ENCODE results near the gene TRAPPC12.
"Not testable (repeated sequence)": the region's sequence is repeated elsewhere in the genome, so short reads cannot be mapped to it uniquely, and the experiment has no call there.

The TRAPPC12 gene

DNA sequence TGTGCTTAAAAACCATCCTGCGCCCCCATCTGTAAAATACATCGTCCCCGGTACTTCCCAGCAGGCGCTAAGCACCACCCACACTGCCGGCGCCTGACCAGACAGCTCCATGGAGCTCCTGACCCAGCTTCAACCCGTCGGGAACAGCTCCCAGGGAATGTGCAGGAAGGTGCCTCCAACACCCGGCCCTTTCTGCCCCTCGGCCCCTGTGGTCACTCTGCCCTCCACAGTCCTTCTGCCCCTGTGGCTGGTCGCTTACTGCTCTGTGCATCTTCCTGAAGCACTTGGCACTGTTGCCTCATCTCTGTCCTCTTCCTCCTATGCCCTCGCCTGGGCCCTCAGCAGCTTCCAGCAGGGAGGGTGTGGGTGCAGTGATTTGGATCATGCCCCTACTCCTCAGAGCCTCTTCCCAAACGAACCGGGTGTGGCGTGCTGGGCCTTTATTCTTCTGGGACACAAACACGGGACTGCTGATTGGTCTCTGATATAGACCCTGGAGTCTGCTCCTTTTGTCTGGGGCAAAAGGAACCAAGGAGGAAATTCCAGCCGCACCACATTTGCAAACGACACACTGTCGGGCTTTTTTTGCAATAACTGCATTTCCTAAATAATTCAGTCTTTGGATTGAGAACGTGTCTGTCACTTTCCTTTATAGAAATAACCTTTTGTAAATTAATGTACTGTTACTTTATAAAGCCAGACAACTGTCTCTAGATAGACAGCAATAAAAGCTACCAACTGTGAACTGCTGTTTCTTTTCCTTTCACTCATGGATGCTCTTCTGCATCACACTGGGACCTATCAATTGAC lies 73.9 kb downstream of the TRAPPC12 start:
- no peak overlapping the region for H3K27ac ChIP-seq (ENCODE audit: low read length)
- H2AFZ ChIP-seq (ENCODE audit: low read depth, low read length): no peak overlapping the region
- no peak overlapping the region for H3K9ac ChIP-seq (ENCODE audit: low read depth, low read length)
- DNase-seq (no peak), ATAC-seq (ENCODE audit: insufficient read depth, low read depth) (no peak)
- peaks cover 3% of the 10 kb centered on the region; the same call in 1 of the 2 replicates for H4K20me1 ChIP-seq (ENCODE audit: insufficient read depth, low read length)
- H3K36me3 ChIP-seq (ENCODE audit: insufficient read depth, low read length): peaks cover 62% of the 10 kb centered on the region
- no peak for TF ChIP-seq CTCF (IDR thresholded peaks at IDR 0.05; ENCODE audit: borderline replicate concordance, extremely low read depth, low read length, poor library complexity, severe bottlenecking)
- H3K27me3 ChIP-seq (ENCODE audit: insufficient read depth, low read length, poor library complexity): no peaks in the 10 kb centered on the region
- no peaks in the 10 kb centered on the region for H3K4me1 ChIP-seq (ENCODE audit: insufficient read depth, low read length)
- no peak overlapping the region for H3K4me3 ChIP-seq (ENCODE audit: low read depth in 1 of 2, low read length in 2 of 2)
- H3K9me3 ChIP-seq (ENCODE audit: insufficient read depth, low read length, severe bottlenecking): no peaks in the 10 kb centered on the region
- no peak overlapping the region for H3K4me2 ChIP-seq (ENCODE audit: insufficient read depth, low read length)
- no peaks in the 10 kb centered on the region for H3K79me2 ChIP-seq (ENCODE audit: insufficient read depth, low read length)

DNA sequence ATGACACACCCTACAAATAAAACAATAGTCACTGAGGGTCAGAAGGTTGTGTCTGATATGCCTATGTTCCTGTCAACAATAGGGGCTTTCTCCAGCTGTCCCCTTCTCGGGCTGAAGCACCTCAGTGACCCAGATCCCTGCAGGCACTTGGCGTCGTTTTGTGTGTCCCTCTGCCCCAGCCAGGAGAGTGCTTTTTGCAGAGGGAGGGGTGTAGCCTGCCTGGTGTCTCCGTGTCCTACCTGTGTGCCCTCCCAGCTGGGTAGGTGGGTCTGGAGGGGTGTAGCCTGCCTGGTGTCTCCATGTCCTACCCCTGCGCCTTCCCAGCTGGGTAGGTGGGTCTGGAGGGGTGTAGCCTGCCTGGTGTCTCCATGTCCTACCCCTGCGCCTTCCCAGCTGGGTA lies 74.5 kb downstream of the TRAPPC12 start:
- not testable (repeated sequence) for H3K4me3 ChIP-seq (ENCODE audit: low read depth in 1 of 2, low read length in 2 of 2); H4K20me1 ChIP-seq (ENCODE audit: insufficient read depth, low read length); DNase-seq; ATAC-seq (ENCODE audit: insufficient read depth, low read depth); H3K27me3 ChIP-seq (ENCODE audit: insufficient read depth, low read length, poor library complexity); H3K9me3 ChIP-seq (ENCODE audit: insufficient read depth, low read length, severe bottlenecking); H3K79me2 ChIP-seq (ENCODE audit: insufficient read depth, low read length); H2AFZ ChIP-seq (ENCODE audit: low read depth, low read length); H3K9ac ChIP-seq (ENCODE audit: low read depth, low read length); H3K4me1 ChIP-seq (ENCODE audit: insufficient read depth, low read length); H3K27ac ChIP-seq (ENCODE audit: low read length); H3K4me2 ChIP-seq (ENCODE audit: insufficient read depth, low read length)
- H3K36me3 ChIP-seq (ENCODE audit: insufficient read depth, low read length): peaks cover 65% of the 10 kb centered on the region

- H3K27ac ChIP-seq (ENCODE audit: low read length): no peak overlapping the region
- no peak for TF ChIP-seq CTCF (IDR thresholded peaks at IDR 0.05; ENCODE audit: borderline replicate concordance, extremely low read depth, low read length, poor library complexity, severe bottlenecking)
- no peak for TF ChIP-seq EZH2 (IDR thresholded peaks at IDR 0.05; ENCODE audit: borderline replicate concordance, low read depth, low read length, severe bottlenecking)
- ATAC-seq (ENCODE audit: insufficient read depth, low read depth) (no peak), DNase-seq (no peak)
- peaks cover 3% of the 10 kb centered on the region for H4K20me1 ChIP-seq (ENCODE audit: insufficient read depth, low read length)
- no peak overlapping the region for H2AFZ ChIP-seq (ENCODE audit: low read depth, low read length)
- no peak overlapping the region for H3K9ac ChIP-seq (ENCODE audit: low read depth, low read length)
- no peaks in the 10 kb centered on the region for H3K9me3 ChIP-seq (ENCODE audit: insufficient read depth, low read length, severe bottlenecking)
- no peaks in the 10 kb centered on the region for H3K79me2 ChIP-seq (ENCODE audit: insufficient read depth, low read length)
- H3K4me1 ChIP-seq (ENCODE audit: insufficient read depth, low read length): no peaks in the 10 kb centered on the region
- no peak overlapping the region for H3K4me2 ChIP-seq (ENCODE audit: insufficient read depth, low read length)
- H3K36me3 ChIP-seq (ENCODE audit: insufficient read depth, low read length): peaks cover 63% of the 10 kb centered on the region
- no peaks in the 10 kb centered on the region for H3K27me3 ChIP-seq (ENCODE audit: insufficient read depth, low read length, poor library complexity)
- H3K4me3 ChIP-seq (ENCODE audit: low read depth in 1 of 2, low read length in 2 of 2): no peak overlapping the region
Measured at GRCh38 chr2:3454802-3455201, 75.3 kb downstream of the TRAPPC12 start.

- no peak overlapping the region for H3K4me2 ChIP-seq (ENCODE audit: insufficient read depth, low read length)
- ATAC-seq (ENCODE audit: insufficient read depth, low read depth) (no peak), DNase-seq (no peak)
- no peaks in the 10 kb centered on the region; the same call in none of the 2 replicates for H4K20me1 ChIP-seq (ENCODE audit: insufficient read depth, low read length)
- no peaks in the 10 kb centered on the region for H3K79me2 ChIP-seq (ENCODE audit: insufficient read depth, low read length)
- no peaks in the 10 kb centered on the region for H3K27me3 ChIP-seq (ENCODE audit: insufficient read depth, low read length, poor library complexity)
- H3K4me1 ChIP-seq (ENCODE audit: insufficient read depth, low read length): no peaks in the 10 kb centered on the region
- TF ChIP-seq CTCF (IDR thresholded peaks at IDR 0.05; ENCODE audit: borderline replicate concordance, extremely low read depth, low read length, poor library complexity, severe bottlenecking) (no peak), EZH2 (IDR thresholded peaks at IDR 0.05; ENCODE audit: borderline replicate concordance, low read depth, low read length, severe bottlenecking) (no peak)
- H3K27ac ChIP-seq (ENCODE audit: low read length): no peak overlapping the region
- no peaks in the 10 kb centered on the region for H3K9me3 ChIP-seq (ENCODE audit: insufficient read depth, low read length, severe bottlenecking)
- no peak overlapping the region for H2AFZ ChIP-seq (ENCODE audit: low read depth, low read length)
- H3K36me3 ChIP-seq (ENCODE audit: insufficient read depth, low read length): peaks cover 63% of the 10 kb centered on the region
- H3K9ac ChIP-seq (ENCODE audit: low read depth, low read length): no peak overlapping the region
- no peak overlapping the region for H3K4me3 ChIP-seq (ENCODE audit: low read depth in 1 of 2, low read length in 2 of 2)
Measured at GRCh38 chr2:3456125-3456524, 76.6 kb downstream of the TRAPPC12 start.

Data from DND-41 (cell line).